ENCODE data around the gene SLBP. TPM values are rescaled to one million over a fixed set of nuclear protein-coding genes. Genes with fewer than 3 reads are reported as not detected.
A peak's percentile ranks its signal among the peaks of the same experiment; 100 is the strongest.

SLBP gene
- polyA plus RNA-seq, 3 donors = 39.6 to 63.7 (median 59.1) TPM

- H3K9me3 ChIP-seq (replicated peaks in 1 of 2; ENCODE audit: control insufficient read depth in 1 of 2, insufficient read depth in 1 of 2, low read length in 2 of 2) = no peaks in the 10 kb centered on the region
- no peak overlapping the region for H2AFZ ChIP-seq (ENCODE audit: insufficient read depth, low read depth, low read length, poor library complexity, severe bottlenecking)
- Mint-ChIP-seq H3K27ac (peak overlapping the region in 1 of 7 donors; percentile 68), H3K27me3 (ENCODE audit: low read depth in 3 of 3) (peaks cover 0 to 3% (median 3%) of the 10 kb centered on the region in 3 donors), H3K9me3 (peaks cover 0 to 3% (median 0%) of the 10 kb centered on the region in 7 donors), H3K36me3 (peaks cover 0 to 2% of the 10 kb centered on the region in 2 donors), H3K4me3 (no peak overlapping the region), H3K4me1 (no peaks in the 10 kb centered on the region)
- no peaks in the 10 kb centered on the region for H3K36me3 ChIP-seq (replicated peaks in 1 of 2; ENCODE audit: control insufficient read depth in 1 of 2, insufficient read depth in 2 of 2, low read length in 2 of 2)
- no peak overlapping the region for H3K27ac ChIP-seq (ENCODE audit: low read depth in 1 of 2, low read length in 2 of 2)
- no peak for TF ChIP-seq CTCF (IDR thresholded peaks at IDR 0.05)
- no peak overlapping the region for H3K4me2 ChIP-seq (replicated peaks; ENCODE audit: extremely low read depth, low read length, poor library complexity, severe bottlenecking)
- intact Hi-C loops (cut with micrococcal nuclease) = no loop called here
- no peak overlapping the region for H3K4me3 ChIP-seq (replicated peaks in 1 of 3; ENCODE audit: low read depth in 2 of 3, low read length in 3 of 3)
- H3K27me3 ChIP-seq (ENCODE audit: control insufficient read depth in 2 of 2, insufficient read depth in 2 of 2, low read length in 2 of 2) = no peaks in the 10 kb centered on the region
- no peak overlapping the region for H3K9ac ChIP-seq (ENCODE audit: insufficient read depth, low read length, poor library complexity, severe bottlenecking)
- H3K79me2 ChIP-seq (ENCODE audit: insufficient read depth, low read length) = no peaks in the 10 kb centered on the region
- H3K4me1 ChIP-seq (ENCODE audit: control insufficient read depth in 1 of 2, insufficient read depth in 2 of 2, low read length in 2 of 2) = no peaks in the 10 kb centered on the region
- DNase-seq = no peak
- WGBS (ENCODE audit: insufficient coverage) = 94% methylated on average over 5 of the region's 5 CpGs
- H4K20me1 ChIP-seq (ENCODE audit: insufficient read depth, low read length) = no peaks in the 10 kb centered on the region
Measured at GRCh38 chr4:1656132-1656531, 56.0 kb downstream of the SLBP start.

- H3K27me3 Mint-ChIP-seq (ENCODE audit: low read depth in 3 of 3) = peaks cover 0 to 3% (median 3%) of the 10 kb centered on the region in 3 donors
- peaks cover 0 to 3% (median 2%) of the 10 kb centered on the region in 7 donors for H3K9me3 Mint-ChIP-seq
- Histone ChIP-seq H3K9me3 (replicated peaks in 1 of 2; ENCODE audit: control insufficient read depth in 1 of 2, insufficient read depth in 1 of 2, low read length in 2 of 2) (no peaks in the 10 kb centered on the region), H3K36me3 (replicated peaks in 1 of 2; ENCODE audit: control insufficient read depth in 1 of 2, insufficient read depth in 2 of 2, low read length in 2 of 2) (no peaks in the 10 kb centered on the region), H3K4me2 (replicated peaks; ENCODE audit: extremely low read depth, low read length, poor library complexity, severe bottlenecking) (no peak overlapping the region), H2AFZ (ENCODE audit: insufficient read depth, low read depth, low read length, poor library complexity, severe bottlenecking) (no peak overlapping the region), H3K9ac (ENCODE audit: insufficient read depth, low read length, poor library complexity, severe bottlenecking) (no peak overlapping the region), H3K27ac (ENCODE audit: low read depth in 1 of 2, low read length in 2 of 2) (no peak overlapping the region), H3K27me3 (ENCODE audit: control insufficient read depth in 2 of 2, insufficient read depth in 2 of 2, low read length in 2 of 2) (no peaks in the 10 kb centered on the region), H4K20me1 (ENCODE audit: insufficient read depth, low read length) (no peaks in the 10 kb centered on the region), H3K79me2 (ENCODE audit: insufficient read depth, low read length) (no peaks in the 10 kb centered on the region), H3K4me1 (ENCODE audit: control insufficient read depth in 1 of 2, insufficient read depth in 2 of 2, low read length in 2 of 2) (no peaks in the 10 kb centered on the region), H3K4me3 (replicated peaks in 1 of 3; ENCODE audit: low read depth in 2 of 3, low read length in 3 of 3) (no peak overlapping the region)
- H3K27ac Mint-ChIP-seq = no peak overlapping the region
- H3K36me3 Mint-ChIP-seq = peaks cover 0 to 2% of the 10 kb centered on the region in 2 donors
- no peak for DNase-seq
- H3K4me1 Mint-ChIP-seq = no peaks in the 10 kb centered on the region
- no peak overlapping the region for H3K4me3 Mint-ChIP-seq
- intact Hi-C loops (cut with micrococcal nuclease) = no loop called here
- no peak for TF ChIP-seq CTCF (IDR thresholded peaks at IDR 0.05)
- 96% methylated on average over 16 of the region's 18 CpGs for WGBS (ENCODE audit: insufficient coverage)
Measured at GRCh38 chr4:1655676-1656075, 56.4 kb downstream of the SLBP start.
